GM18498 (cell line): Measurements from ENCODE around the gene SPESP1.
"Not testable (repeated sequence)": the region's sequence is repeated elsewhere in the genome, so short reads cannot be mapped to it uniquely, and the experiment has no call there.

Source experiments
- ATAC-seq: cut with Tn5 transposase; IDR thresholded peaks from one replicate; pipeline ENCODE4 v1.9.1; 2021; ENCODE audit warnings: mild to moderate bottlenecking, moderate library complexity; ENCODE audit not compliant: unreplicated experiment

The SPESP1 gene

DNA sequence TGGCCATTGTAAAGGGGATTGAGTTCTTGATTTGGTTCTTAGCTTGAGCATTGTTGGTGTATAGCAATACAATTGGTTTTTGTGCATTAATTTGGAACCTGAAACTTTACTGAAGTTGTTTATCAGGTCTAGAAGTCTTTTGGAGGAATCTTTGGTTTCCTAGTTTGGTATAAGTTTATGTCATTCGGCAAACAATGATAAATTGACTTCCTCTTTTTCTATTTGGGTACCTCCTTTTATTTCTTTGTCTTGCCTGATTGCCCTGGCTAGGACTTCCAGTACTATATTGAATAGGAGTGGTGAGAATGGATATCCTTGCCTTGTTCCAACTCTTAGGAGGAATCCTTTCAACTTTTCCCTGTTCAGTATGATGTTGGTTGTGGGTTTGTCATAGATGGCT lies 32.1 kb downstream of the SPESP1 start:
- ATAC-seq: no peak

DNA sequence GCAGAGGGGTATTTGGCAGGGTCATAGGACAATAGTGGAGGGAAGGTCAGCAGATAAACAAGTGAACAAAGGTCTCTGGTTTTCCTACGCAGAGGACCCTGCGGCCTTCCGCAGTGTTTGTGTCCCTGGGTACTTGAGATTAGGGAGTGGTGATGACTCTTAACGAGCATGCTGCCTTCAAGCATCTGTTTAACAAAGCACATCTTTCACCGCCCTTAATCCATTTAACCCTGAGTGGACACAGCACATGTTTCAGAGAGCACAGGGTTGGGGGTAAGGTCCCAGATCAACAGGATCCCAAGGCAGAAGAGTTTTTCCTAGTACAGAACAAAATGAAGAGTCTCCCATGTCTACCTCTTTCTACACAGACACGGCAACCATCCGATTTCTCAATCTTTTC lies 33.4 kb downstream of the SPESP1 start:
- ATAC-seq: not testable (repeated sequence)

DNA sequence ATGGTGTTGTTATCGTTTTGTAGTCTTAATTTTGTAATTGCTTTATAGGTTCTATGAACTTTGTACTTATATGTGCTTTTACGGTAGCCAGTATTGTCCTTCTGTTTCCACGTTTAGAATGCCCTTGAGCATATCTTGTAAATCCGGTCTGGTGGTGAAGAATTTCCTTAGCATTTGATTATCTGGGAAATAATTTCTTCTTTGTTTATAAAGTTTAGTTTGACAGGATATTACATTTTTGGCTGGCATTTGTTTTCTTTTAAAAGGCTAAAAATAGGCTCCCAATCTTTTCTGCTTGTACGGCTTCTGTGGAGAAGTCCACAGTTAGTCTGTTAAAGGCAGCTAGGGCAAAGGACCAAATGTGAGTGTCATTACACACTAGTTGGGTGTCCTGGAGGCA lies 36.7 kb downstream of the SPESP1 start:
- ATAC-seq: no peak

DNA sequence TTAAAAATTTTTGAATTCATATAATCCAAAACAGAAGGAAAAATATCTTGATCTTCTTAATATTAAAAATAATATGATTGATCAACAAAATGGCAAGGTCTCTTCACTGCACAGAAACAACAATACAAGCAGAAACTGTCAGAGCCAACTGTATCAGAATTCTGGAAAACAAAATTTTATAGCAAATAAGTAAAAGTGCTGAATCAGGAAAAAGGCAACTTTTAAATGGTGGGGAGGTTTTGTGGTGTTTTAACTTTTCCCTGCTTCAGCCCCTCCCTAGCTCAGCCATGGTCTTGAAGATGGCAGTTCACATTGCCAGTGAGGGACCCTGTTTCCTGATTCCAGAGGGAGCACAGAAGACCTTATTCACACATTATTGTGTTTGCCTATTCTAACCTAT lies 37.6 kb downstream of the SPESP1 start:
- no peak for ATAC-seq

DNA sequence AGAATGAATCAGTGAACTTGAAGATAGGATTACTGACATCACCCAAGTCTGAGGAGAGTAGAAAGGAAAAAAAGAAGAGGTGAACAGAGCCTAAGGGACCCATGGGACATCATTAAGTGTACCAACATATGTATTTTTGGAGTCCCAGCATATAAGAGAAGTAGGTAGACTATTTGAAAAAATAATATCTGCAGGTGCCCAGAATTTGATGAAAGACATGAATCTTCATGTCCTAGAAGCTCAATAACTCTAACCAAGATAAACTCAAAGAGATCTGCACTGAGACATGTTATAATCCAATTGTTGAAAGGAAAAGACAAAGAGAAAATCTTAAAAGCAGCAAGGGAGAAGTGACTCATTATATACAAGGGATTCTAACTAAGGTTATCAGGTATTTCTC lies 39.0 kb downstream of the SPESP1 start:
- ATAC-seq: no peak

DNA sequence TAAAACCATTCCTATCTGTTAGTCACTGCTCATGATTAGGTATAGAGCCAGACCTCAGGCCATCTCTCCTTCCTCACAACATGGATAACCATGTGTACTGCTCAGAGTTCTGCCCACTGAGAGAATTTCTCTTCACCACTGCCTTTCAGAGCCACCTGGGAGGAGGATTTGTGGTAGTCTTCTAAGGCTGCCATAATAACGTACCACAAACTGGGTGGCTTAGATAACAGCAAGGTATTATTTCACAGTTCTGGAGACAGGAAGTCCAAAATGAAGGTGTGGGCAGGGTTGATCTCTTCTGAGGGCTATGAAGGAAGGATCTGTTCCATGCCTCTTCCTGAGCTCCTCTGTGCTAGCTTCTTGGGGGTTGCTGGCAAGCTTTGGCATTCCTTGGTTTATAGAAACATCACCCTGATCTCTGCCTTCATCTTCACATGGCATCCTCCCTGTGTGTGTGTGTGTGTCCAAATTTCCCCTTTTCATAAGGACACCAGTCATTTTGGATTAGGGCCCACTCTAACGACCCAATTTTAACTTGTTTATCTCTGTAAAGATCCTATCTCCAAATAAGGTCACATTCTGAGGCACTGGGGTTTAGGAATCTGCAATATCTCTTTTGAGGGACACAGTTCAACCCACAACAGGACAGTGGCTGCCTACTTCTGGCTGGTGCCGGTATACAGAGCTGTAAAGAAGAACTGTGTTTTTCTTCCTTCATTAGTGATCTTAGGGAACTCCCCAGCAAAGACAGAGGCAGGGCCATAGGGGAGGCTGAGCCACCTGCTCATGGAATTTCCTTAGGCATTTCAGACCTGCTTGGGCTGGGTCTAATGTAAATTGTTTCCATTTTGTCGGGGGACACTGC lies 42.1 kb downstream of the SPESP1 start:
- no peak for ATAC-seq

DNA sequence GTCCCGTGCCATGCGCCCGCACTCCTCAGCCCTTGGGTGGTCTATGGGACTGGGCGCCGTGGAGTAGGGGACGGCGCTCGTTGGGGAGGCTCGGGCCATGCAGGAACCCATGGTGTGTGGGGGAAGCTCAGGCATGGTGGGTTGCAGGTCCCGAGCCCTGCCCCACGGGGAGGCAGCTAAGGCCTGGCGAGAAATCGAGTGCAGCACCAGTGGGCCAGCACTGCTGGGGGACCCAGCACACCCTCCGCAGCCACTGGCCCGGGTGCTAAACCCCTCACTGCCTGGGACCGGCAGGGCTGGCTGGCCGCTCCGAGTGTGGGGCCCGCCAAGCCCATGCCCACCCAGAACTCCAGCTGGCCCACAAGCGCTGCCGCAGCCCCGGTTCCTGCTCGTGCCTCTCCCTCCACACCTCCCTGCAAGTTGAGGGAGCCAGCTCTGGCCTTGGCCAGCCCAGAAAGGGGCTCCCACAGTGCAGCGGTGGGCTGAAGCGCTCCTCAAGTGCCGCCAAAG lies 45.4 kb downstream of the SPESP1 start:
- not testable (repeated sequence) for ATAC-seq

GRCh38 chr15:68977426-68977825 lies 47.1 kb downstream of the SPESP1 start:
- ATAC-seq: not testable (repeated sequence)

- ATAC-seq: no peak
Observed at GRCh38 chr15:68979006-68979405, 48.7 kb downstream of the SPESP1 start.

- no peak for ATAC-seq
Observed at GRCh38 chr15:68979816-68980215, 49.5 kb downstream of the SPESP1 start.

- ATAC-seq: no peak
Observed at GRCh38 chr15:68980786-68981185, 50.5 kb downstream of the SPESP1 start.

DNA sequence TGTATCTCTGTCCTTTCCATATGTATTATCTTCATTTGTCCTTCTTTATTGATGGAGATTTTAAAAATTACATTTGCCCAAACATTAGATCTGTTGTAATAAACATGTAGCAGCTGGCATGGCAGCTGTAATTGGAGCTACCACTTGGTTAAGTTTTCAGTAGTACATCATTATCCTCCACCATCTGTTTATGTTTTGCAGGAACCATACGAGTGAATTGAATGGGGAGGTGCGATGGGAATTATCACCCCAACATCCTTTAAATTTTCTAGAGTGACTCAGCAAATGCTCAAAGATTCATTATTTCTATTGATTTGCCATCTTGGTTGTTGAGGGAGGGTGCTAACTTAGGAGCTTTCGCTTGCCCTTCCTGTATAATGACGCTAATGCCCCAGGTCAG lies 51.6 kb downstream of the SPESP1 start:
- ATAC-seq: no peak

GRCh38 chr15:68982976-68983563 lies 52.7 kb downstream of the SPESP1 start:
- ATAC-seq: no peak

GRCh38 chr15:68983961-68984481 lies 53.7 kb downstream of the SPESP1 start:
- no peak for ATAC-seq

- ATAC-seq: no peak
Observed at GRCh38 chr15:68984586-68984985, 54.3 kb downstream of the SPESP1 start.

GRCh38 chr15:68985361-68985891 lies 55.1 kb downstream of the SPESP1 start:
- ATAC-seq: no peak

- no peak for ATAC-seq
Observed at GRCh38 chr15:68986322-68986721, 56.0 kb downstream of the SPESP1 start.

DNA sequence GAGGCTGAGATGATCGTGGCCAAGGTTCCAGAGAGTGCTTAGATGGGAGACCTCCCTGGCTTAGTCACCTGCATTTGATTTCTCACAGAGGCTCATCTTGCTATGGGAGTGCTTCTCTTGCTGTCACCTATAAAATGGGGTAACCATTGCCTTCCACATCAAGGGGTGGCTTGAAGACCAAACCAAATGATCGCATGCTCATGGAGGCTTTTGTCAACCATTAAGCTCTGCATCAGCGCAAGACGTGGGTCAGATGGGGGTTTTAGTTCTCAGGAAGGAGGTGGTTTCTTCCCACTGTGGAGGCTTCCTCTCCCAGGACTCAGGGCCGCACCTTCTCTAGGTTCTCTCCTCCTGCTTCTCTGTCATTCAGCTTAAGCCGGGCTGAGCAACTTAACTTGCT lies 56.8 kb downstream of the SPESP1 start:
- no peak for ATAC-seq

- no peak for ATAC-seq
Observed at GRCh38 chr15:68987676-68988075, 57.4 kb downstream of the SPESP1 start.

DNA sequence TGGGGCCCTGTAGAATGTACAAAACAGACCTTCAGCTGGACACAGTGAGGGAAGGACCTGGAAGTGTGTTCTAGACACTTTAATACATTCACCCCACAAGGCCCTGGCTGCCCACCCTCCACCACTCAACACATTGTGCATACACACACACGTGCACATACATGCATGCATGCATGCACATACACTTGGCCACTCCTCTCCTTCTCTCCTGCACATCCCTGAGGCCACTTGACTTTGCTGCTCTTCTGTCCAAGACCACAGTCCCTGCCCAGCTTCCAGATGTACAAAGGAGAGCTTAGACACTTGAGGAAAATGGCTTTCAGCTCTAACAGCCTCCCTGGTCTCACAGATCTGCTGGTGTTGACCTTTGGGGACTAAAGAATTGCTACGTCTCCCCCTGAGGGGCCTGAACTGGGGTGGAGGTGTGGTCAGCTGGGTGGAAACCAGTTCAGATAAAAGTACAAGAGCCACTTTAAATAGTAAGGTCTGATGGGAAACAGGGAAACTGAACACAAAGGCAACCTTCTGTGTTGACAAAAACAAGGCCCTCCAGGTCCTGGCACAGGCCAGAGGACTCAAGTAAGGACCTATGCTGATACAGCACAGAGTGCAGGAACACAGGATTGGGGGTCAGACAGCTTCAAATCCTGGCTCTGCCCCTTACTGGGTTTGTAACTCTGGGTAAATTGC lies 59.4 kb downstream of the SPESP1 start:
- no peak for ATAC-seq
